ENCODE measurements around the gene MSRB3.

The MSRB3 gene

DNA sequence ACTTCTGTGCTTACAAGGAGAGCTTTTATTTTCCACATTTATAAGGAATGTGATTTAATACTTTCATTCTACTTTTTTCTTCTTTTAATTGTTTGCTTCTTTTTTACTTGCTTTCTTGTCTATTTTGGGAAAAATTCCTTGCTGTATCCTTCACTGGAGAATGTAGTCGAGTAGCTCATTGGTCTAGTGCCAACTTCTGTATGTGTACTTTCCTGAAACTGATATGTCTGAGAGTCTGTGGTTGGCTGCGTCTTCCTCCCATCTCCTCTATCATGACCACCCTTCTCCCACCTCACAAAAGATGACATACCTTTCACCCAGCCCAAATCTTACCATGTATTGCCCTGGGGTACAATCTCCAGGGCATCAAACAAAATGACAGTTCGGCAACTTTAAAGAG, 51.8 kb downstream of the MSRB3 start:
- no peak for DNase-seq (ENCODE audit: insufficient read length)
- no peak for TF ChIP-seq POLR2A (IDR thresholded peaks at IDR 0.05; ENCODE audit: low read depth, low read length)
- no peak for TF ChIP-seq TAF1 (IDR thresholded peaks at IDR 0.05; ENCODE audit: borderline replicate concordance, low read depth, low read length)
- no peak for TF ChIP-seq POLR2AphosphoS5 (IDR thresholded peaks at IDR 0.05; ENCODE audit: low read depth, low read length)
- FAIRE-seq: no peak

DNA sequence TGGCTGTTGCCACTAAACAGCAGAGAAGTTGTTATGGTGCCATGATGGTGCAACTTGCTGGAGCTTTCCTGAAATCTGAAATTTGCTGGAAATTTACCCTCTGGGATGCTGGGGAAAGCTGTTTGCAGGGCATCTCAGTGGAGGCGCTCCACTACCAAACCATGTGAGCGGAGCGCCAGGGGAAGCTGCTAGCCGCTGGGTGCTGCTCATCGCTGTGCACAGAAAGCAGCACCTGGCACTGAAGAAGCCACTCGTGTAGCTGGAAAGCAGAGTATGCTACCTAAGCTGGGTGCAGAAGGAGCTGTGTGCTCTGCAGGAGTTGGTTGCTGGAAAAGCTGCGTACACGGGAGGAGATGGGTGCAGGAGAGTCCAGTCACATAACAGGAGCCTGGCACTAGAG, 53.0 kb downstream of the MSRB3 start:
- DNase-seq (ENCODE audit: insufficient read length) (no peak), FAIRE-seq (no peak)
- TF ChIP-seq POLR2A (IDR thresholded peaks at IDR 0.05; ENCODE audit: low read depth, low read length): no peak
- no peak for TF ChIP-seq TAF1 (IDR thresholded peaks at IDR 0.05; ENCODE audit: borderline replicate concordance, low read depth, low read length)
- TF ChIP-seq POLR2AphosphoS5 (IDR thresholded peaks at IDR 0.05; ENCODE audit: low read depth, low read length): no peak

DNA sequence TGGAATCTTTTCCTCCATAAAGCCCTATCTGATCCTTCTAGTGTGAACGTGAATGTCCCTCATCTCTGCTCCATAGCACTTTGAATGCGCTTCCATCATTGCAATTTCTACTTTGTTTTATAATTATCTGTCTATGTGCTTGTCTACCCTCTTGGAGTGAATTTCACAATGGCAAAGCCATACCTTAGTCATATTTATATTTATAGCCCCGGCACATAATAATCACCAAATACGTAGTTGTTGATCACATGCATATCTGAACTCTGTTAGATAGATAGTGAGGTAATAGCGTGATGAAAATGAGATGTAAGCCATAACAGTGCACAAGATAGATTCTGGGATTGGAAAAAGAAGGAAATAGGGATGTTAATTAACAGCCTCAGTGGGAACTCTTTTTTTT, 55.2 kb downstream of the MSRB3 start:
- no peak for FAIRE-seq
- TF ChIP-seq TAF1 (IDR thresholded peaks at IDR 0.05; ENCODE audit: borderline replicate concordance, low read depth, low read length) (no peak), POLR2AphosphoS5 (IDR thresholded peaks at IDR 0.05; ENCODE audit: low read depth, low read length) (no peak), POLR2A (IDR thresholded peaks at IDR 0.05; ENCODE audit: low read depth, low read length) (no peak)
- DNase-seq (ENCODE audit: insufficient read length): no peak

DNA sequence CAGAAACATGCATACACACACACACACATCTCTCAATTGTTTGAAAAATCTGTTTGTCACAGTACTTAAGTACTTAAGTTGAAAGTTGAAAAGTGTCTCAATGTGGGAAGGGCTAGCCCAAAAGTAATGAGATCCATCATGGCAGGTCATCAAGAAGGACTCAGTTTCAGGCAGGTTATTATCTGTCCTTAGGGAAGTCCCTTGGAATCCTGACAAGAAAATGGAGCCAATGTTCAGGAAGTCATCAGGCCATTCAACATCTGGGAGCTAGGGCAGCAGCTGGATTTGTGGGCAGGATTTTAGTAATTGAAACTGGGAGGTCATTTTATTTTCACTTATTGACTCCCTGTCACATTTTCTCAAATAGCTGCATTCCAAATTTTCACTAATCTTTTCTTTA, 56.0 kb downstream of the MSRB3 start:
- no peak for FAIRE-seq
- TF ChIP-seq TAF1 (IDR thresholded peaks at IDR 0.05; ENCODE audit: borderline replicate concordance, low read depth, low read length) (no peak), POLR2A (IDR thresholded peaks at IDR 0.05; ENCODE audit: low read depth, low read length) (no peak), POLR2AphosphoS5 (IDR thresholded peaks at IDR 0.05; ENCODE audit: low read depth, low read length) (no peak)
- no peak for DNase-seq (ENCODE audit: insufficient read length)

DNA sequence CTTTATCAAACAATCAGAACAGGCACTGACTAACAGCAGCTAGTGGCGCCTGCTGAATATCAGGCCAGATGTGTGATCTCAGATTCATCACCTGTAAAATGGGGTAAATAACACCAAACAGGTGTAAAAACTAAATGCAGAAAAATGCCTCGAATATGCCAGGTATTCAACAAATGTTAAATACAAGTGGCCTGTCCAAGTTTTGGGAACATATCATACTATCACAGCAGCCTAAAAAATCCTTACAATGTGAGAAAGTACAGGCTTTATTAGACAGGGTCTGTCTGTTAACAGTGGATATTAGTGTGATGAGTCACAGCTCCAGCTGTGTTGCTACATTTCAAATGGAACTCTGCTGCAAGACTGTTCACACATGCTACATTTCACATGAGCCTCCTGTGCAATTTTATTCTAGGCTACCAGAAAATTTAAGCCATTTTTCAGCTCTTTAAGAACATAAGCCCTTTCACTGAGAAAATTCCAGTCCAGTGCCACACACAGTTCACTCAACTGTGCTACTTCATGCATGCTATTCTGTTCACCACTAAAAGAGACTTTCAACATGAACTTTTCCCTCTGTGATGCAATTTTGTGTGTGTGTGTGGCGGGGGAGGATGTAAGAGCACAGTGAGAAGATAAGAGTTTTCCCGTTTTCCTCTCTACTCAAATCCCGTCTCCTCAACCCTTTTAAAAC, 56.7 kb downstream of the MSRB3 start:
- FAIRE-seq (no peak), DNase-seq (ENCODE audit: insufficient read length) (no peak)
- TF ChIP-seq TAF1 (IDR thresholded peaks at IDR 0.05; ENCODE audit: borderline replicate concordance, low read depth, low read length) (no peak), POLR2A (IDR thresholded peaks at IDR 0.05; ENCODE audit: low read depth, low read length) (no peak), POLR2AphosphoS5 (IDR thresholded peaks at IDR 0.05; ENCODE audit: low read depth, low read length) (no peak)

DNA sequence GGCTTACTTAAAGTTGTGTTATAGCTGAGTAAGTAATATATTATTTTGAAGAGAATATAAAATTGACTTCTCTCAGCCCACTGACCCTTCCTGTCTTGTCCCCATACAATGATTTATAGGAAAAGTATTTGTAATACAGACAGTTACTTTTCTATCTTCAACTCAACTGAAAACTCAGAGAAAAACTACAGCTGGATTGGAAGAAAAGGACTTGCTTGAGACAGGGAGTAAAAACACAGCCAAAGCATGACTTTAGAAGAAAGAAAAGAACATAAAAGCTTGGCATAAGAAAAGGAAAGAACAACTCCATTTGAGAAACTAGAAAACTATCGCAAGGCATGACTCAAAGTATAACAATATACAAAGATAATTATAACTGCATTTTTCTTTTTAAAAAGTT, 57.5 kb downstream of the MSRB3 start:
- DNase-seq (ENCODE audit: insufficient read length): no peak
- TF ChIP-seq TAF1 (IDR thresholded peaks at IDR 0.05; ENCODE audit: borderline replicate concordance, low read depth, low read length): no peak
- no peak for TF ChIP-seq POLR2AphosphoS5 (IDR thresholded peaks at IDR 0.05; ENCODE audit: low read depth, low read length)
- TF ChIP-seq POLR2A (IDR thresholded peaks at IDR 0.05; ENCODE audit: low read depth, low read length): no peak
- no peak for FAIRE-seq

DNA sequence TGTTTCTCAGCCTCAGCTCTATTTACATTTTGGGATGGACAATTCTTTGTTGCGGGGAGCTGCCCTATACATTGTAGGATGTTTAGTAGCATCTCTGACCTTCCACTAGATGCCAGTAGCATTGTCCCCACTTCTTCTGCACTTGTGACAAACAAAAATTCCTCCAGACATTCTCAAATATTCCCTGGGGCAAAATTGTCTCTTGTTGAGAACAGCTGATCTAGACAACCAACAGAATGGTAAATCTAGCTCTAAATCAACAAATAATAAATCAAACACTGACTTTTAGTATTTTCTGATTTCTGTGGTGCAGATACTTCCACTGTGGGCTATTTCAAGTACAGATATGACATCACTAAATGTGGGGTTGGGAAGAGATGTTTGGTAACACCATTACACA, 60.7 kb downstream of the MSRB3 start:
- TF ChIP-seq TAF1 (IDR thresholded peaks at IDR 0.05; ENCODE audit: borderline replicate concordance, low read depth, low read length) (no peak), POLR2A (IDR thresholded peaks at IDR 0.05; ENCODE audit: low read depth, low read length) (no peak), POLR2AphosphoS5 (IDR thresholded peaks at IDR 0.05; ENCODE audit: low read depth, low read length) (no peak)

DNA sequence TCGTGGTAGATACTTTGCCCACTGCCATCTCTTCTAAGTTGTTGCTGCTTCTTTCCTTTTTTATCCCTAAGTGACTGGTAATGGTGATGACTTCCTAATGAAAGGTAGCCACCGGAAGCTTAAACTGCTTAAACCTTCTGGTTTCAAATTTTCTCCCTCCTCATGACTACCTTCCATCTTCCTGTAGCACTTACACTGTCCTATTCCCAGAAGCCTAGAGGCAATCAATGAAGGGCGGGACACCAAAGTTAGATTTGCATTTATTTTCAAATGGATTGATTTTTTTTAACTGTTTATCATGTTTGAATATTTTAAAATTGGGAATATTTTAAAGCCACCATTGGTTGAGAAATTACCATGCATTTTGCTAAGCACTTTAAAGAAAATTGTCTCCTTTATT, 64.7 kb downstream of the MSRB3 start:
- FAIRE-seq (no peak), DNase-seq (ENCODE audit: insufficient read length) (no peak)
- TF ChIP-seq POLR2A (IDR thresholded peaks at IDR 0.05; ENCODE audit: low read depth, low read length): no peak

More for the DNA sequence above, 60.7 kb downstream of the MSRB3 start:
- DNase-seq (ENCODE audit: insufficient read length) (no peak), FAIRE-seq (no peak)

DNA sequence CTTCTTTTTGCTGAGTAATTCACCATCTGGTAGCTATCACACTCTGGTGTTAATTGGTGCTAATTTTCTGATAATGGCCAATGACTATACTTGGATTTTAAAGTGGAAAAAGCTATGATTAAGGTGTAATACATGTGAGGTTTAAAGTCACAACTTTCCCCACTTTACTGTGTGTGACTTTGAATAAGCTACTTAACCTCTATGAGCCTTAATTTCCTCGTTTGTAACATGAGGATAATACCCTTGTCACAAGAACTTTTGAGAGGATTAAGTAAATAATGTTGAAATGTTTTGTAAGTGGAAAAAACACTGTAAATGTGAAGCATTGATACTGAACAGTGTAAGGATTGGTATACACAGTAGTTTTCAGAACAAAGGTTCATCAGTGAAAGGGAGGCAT, 65.3 kb downstream of the MSRB3 start:
- TF ChIP-seq POLR2A (IDR thresholded peaks at IDR 0.05; ENCODE audit: low read depth, low read length): no peak
- TF ChIP-seq TAF1 (IDR thresholded peaks at IDR 0.05; ENCODE audit: borderline replicate concordance, low read depth, low read length): no peak
- no peak for TF ChIP-seq POLR2AphosphoS5 (IDR thresholded peaks at IDR 0.05; ENCODE audit: low read depth, low read length)
- FAIRE-seq (no peak), DNase-seq (ENCODE audit: insufficient read length) (no peak)

DNA sequence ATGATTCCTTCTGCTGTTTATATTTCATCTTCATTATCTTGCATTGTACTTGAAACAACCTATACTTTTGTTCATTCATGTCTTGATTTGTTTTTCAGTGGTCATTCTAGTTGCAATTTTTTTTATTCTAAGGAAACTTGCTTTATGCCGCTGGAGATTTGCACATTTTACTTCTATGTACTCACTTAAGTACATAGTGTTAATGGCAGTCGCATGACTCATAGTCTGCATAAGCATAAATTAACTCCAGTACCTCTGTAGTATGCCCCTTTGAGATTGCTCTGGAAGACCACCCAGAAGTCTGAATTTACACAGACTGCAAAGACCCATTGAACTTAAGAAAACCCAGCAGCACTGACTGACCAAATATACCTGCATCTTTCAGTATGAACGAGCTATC, 77.0 kb downstream of the MSRB3 start:
- TF ChIP-seq POLR2AphosphoS5 (IDR thresholded peaks at IDR 0.05; ENCODE audit: low read depth, low read length) (no peak), TAF1 (IDR thresholded peaks at IDR 0.05; ENCODE audit: borderline replicate concordance, low read depth, low read length) (no peak)
- DNase-seq (ENCODE audit: insufficient read length) (no peak), FAIRE-seq (no peak)

DNA sequence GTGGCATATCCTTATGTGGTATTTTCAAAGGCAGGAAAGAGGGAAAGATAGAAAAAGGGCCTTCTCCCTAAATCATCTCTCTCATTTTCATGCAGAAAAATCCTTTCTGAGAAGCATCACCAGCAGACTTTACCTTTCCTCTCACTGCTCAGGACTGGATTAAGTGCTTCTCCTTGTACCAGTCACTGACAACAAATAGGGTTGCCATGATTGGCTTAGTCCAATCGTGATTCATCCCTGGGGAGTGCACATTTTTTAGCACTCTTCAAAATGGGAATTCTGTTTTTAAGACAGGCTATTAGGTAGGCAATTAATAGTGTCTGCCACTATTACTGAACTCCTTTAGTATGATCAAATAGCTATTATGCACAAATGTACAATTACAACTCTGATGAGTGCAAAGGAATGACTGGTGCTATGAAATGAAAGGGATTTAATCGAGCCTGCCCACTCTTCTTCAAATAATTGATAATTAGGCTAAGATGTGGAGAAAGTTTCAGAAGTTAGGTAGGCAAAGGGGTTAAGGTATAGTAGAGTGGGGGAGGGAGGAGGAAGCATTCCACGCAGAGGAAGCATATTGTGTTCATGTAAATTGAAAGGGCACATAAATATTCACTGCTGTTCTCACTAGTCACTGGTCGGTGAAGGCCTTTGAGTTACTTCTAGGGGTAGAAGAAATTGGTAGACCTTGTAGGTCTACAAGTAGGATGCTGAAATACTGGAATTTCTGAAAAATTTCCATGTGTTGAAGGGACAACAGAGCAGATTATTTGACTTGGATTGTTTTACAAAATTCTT, 84.0 kb downstream of the MSRB3 start:
- no peak for FAIRE-seq
- TF ChIP-seq POLR2AphosphoS5 (IDR thresholded peaks at IDR 0.05; ENCODE audit: low read depth, low read length): no peak
- TF ChIP-seq POLR2A (IDR thresholded peaks at IDR 0.05; ENCODE audit: low read depth, low read length): no peak
- no peak for TF ChIP-seq TAF1 (IDR thresholded peaks at IDR 0.05; ENCODE audit: borderline replicate concordance, low read depth, low read length)
- DNase-seq (ENCODE audit: insufficient read length): no peak

DNA sequence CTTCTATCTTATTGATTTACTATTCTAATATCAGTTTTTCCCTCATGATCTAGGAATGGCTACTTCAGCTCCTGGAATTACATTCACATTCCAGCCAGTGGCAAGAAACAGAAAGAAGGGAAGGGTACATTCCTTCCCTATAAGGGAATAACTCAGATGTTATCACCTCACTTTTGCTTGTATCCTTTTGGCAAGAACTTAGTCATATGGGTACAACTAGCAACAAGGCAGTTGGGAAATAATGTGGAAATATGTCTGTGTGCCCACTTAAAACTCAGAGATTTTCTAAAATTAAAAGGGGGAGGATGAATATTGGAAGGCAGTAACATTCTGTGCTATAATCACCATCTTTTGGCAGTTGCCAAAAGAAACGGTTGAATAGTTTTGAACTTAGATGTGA, 85.6 kb downstream of the MSRB3 start:
- FAIRE-seq: no peak
- DNase-seq (ENCODE audit: insufficient read length): no peak
- TF ChIP-seq POLR2AphosphoS5 (IDR thresholded peaks at IDR 0.05; ENCODE audit: low read depth, low read length) (no peak), TAF1 (IDR thresholded peaks at IDR 0.05; ENCODE audit: borderline replicate concordance, low read depth, low read length) (no peak), POLR2A (IDR thresholded peaks at IDR 0.05; ENCODE audit: low read depth, low read length) (no peak)

Data from GM12892 (cell line).